IPS-20b (cell line): ENCODE results near the gene PLXNA4.

Experiments used
- H3K27ac ChIP-seq: one replicate; pipeline ENCODE4 v1.5.1; 2013; ENCODE audit warnings: low read length
- H3K27me3 ChIP-seq: 2 replicates; pipeline ENCODE4 v1.6.1; 2013; ENCODE audit warnings: mild to moderate bottlenecking, low read length, inconsistent platforms; ENCODE audit not compliant: insufficient read depth
- H3K36me3 ChIP-seq: 2 replicates; pipeline ENCODE4 v1.6.1; 2013; ENCODE audit warnings: low read depth, mild to moderate bottlenecking, inconsistent platforms, low read length, moderate library complexity; ENCODE audit not compliant: insufficient read depth
- H3K4me1 ChIP-seq: 2 replicates; pipeline ENCODE4 v1.6.1; 2013; ENCODE audit warnings: mild to moderate bottlenecking, control low read depth, inconsistent platforms, low read length, moderate library complexity; ENCODE audit not compliant: insufficient read depth
- H3K4me3 ChIP-seq: 2 replicates; pipeline ENCODE4 v1.5.1; 2013; ENCODE audit warnings: mild to moderate bottlenecking, low read length, inconsistent platforms
- H3K9ac ChIP-seq: 2 replicates; pipeline ENCODE4 v1.6.1; 2013; ENCODE audit warnings: low read depth, mild to moderate bottlenecking, inconsistent platforms, low read length, moderate library complexity
- H3K9me3 ChIP-seq: 2 replicates; pipeline ENCODE4 v1.6.1; 2013; ENCODE audit warnings: mild to moderate bottlenecking, low read depth, low read length, inconsistent platforms; ENCODE audit not compliant: insufficient read depth

Gene PLXNA4

GRCh38 chr7:132429181-132429580 is 147.1 kb downstream of the PLXNA4 start:
- Histone ChIP-seq H3K27me3 (no peaks in the 10 kb centered on the region), H3K36me3 (no peaks in the 10 kb centered on the region)

GRCh38 chr7:132428247-132428919 is 147.9 kb downstream of the PLXNA4 start:
- Histone ChIP-seq H3K4me1 (peaks cover 10% of the 10 kb centered on the region; the same call in 1 of the 2 replicates), H3K9me3 (no peaks in the 10 kb centered on the region), H3K27me3 (no peaks in the 10 kb centered on the region), H3K9ac (no peak overlapping the region), H3K4me3 (no peak overlapping the region), H3K27ac (no peak overlapping the region), H3K36me3 (no peaks in the 10 kb centered on the region)

More at GRCh38 chr7:132429181-132429580, 147.1 kb downstream of the PLXNA4 start:
- H3K4me1 ChIP-seq: peaks cover 10% of the 10 kb centered on the region; the same call in 1 of the 2 replicates
- H3K9me3 ChIP-seq: no peaks in the 10 kb centered on the region
- H3K4me3 ChIP-seq: no peak overlapping the region
- H3K27ac ChIP-seq: no peak overlapping the region
- no peak overlapping the region for H3K9ac ChIP-seq

- H3K9me3 ChIP-seq: no peaks in the 10 kb centered on the region
- H3K27ac ChIP-seq: no peak overlapping the region
- H3K9ac ChIP-seq: peak overlapping the region; percentile 29; the same call in 1 of the 2 replicates
- no peaks in the 10 kb centered on the region for H3K36me3 ChIP-seq
- H3K27me3 ChIP-seq: no peaks in the 10 kb centered on the region; the same call in 1 of the 2 replicates
- no peak overlapping the region for H3K4me3 ChIP-seq
- H3K4me1 ChIP-seq: peaks cover 10% of the 10 kb centered on the region; the same call in 1 of the 2 replicates
Observed at GRCh38 chr7:132425942-132426341, 150.3 kb downstream of the PLXNA4 start.

GRCh38 chr7:132424821-132425724 is 151.2 kb downstream of the PLXNA4 start:
- no peak overlapping the region for H3K27ac ChIP-seq
- no peaks in the 10 kb centered on the region; the same call in 1 of the 2 replicates for H3K27me3 ChIP-seq

GRCh38 chr7:132424277-132424676 is 152.0 kb downstream of the PLXNA4 start:
- no peak overlapping the region for H3K4me3 ChIP-seq
- peaks cover 10% of the 10 kb centered on the region; the same call in 1 of the 2 replicates for H3K4me1 ChIP-seq
- H3K27me3 ChIP-seq: no peaks in the 10 kb centered on the region; the same call in 1 of the 2 replicates
- H3K36me3 ChIP-seq: no peaks in the 10 kb centered on the region
- H3K27ac ChIP-seq: no peak overlapping the region
- H3K9ac ChIP-seq: no peak overlapping the region
- no peaks in the 10 kb centered on the region for H3K9me3 ChIP-seq

More at GRCh38 chr7:132424821-132425724, 151.2 kb downstream of the PLXNA4 start:
- Histone ChIP-seq H3K4me1 (peaks cover 10% of the 10 kb centered on the region; the same call in 1 of the 2 replicates), H3K4me3 (no peak overlapping the region), H3K9me3 (no peaks in the 10 kb centered on the region), H3K9ac (peak overlapping the region; percentile 29; the same call in 1 of the 2 replicates), H3K36me3 (no peaks in the 10 kb centered on the region)

- H3K4me1 ChIP-seq: peaks cover 10% of the 10 kb centered on the region; the same call in 1 of the 2 replicates
- H3K36me3 ChIP-seq: no peaks in the 10 kb centered on the region
- no peak overlapping the region for H3K9ac ChIP-seq
- H3K27me3 ChIP-seq: no peaks in the 10 kb centered on the region; the same call in 1 of the 2 replicates
- no peaks in the 10 kb centered on the region for H3K9me3 ChIP-seq
- H3K27ac ChIP-seq: no peak overlapping the region
- H3K4me3 ChIP-seq: no peak overlapping the region
Observed at GRCh38 chr7:132423594-132424200, 152.6 kb downstream of the PLXNA4 start.

- no peak overlapping the region for H3K9ac ChIP-seq
- H3K4me3 ChIP-seq: no peak overlapping the region
- H3K9me3 ChIP-seq: no peaks in the 10 kb centered on the region
- peaks cover 10% of the 10 kb centered on the region; the same call in 1 of the 2 replicates for H3K4me1 ChIP-seq
- H3K27me3 ChIP-seq: no peaks in the 10 kb centered on the region; the same call in 1 of the 2 replicates
- no peak overlapping the region for H3K27ac ChIP-seq
- H3K36me3 ChIP-seq: no peaks in the 10 kb centered on the region
Observed at GRCh38 chr7:132422502-132423111, 153.7 kb downstream of the PLXNA4 start.

GRCh38 chr7:132420527-132420926 is 155.7 kb downstream of the PLXNA4 start:
- Histone ChIP-seq H3K4me1 (peaks cover 7% of the 10 kb centered on the region; the same call in 1 of the 2 replicates), H3K9ac (no peak overlapping the region), H3K4me3 (no peak overlapping the region), H3K9me3 (no peaks in the 10 kb centered on the region), H3K27ac (no peak overlapping the region), H3K27me3 (no peaks in the 10 kb centered on the region; the same call in 1 of the 2 replicates), H3K36me3 (no peaks in the 10 kb centered on the region)

- Histone ChIP-seq H3K4me1 (no peaks in the 10 kb centered on the region), H3K36me3 (no peaks in the 10 kb centered on the region), H3K9ac (no peak overlapping the region), H3K27me3 (no peaks in the 10 kb centered on the region; the same call in 1 of the 2 replicates), H3K4me3 (no peak overlapping the region), H3K27ac (no peak overlapping the region), H3K9me3 (no peaks in the 10 kb centered on the region)
Observed at GRCh38 chr7:132419542-132419941, 156.7 kb downstream of the PLXNA4 start.

GRCh38 chr7:132418840-132419239 is 157.4 kb downstream of the PLXNA4 start:
- no peak overlapping the region for H3K4me3 ChIP-seq
- H3K27me3 ChIP-seq: no peaks in the 10 kb centered on the region; the same call in 1 of the 2 replicates
- no peaks in the 10 kb centered on the region for H3K9me3 ChIP-seq
- H3K4me1 ChIP-seq: no peaks in the 10 kb centered on the region
- no peak overlapping the region for H3K9ac ChIP-seq
- no peaks in the 10 kb centered on the region for H3K36me3 ChIP-seq
- H3K27ac ChIP-seq: no peak overlapping the region
